Measurements from ENCODE around the gene TRIP11.

GRCh38 chr14:91942946-91943345, 96.9 kb downstream of the TRIP11 start:
- TF ChIP-seq POLR2A (IDR thresholded peaks at IDR 0.05) (no peak), CTCF (IDR thresholded peaks at IDR 0.05) (no peak), EP300 (IDR thresholded peaks at IDR 0.05) (no peak), POLR2AphosphoS5 (IDR thresholded peaks at IDR 0.05) (no peak)

Measured in suprapubic skin (tissue), 4 donors.